Measurements from ENCODE around the gene NFIB. TPM values are rescaled to one million over a fixed set of nuclear protein-coding genes. Genes with fewer than 3 reads are reported as not detected.
A peak's percentile ranks its signal among the peaks of the same experiment; 100 is the strongest.

The NFIB gene
- total RNA-seq, 6 experiments from 2014 or later, result 0.69 to 6.2 (median 4.4) TPM

- H3K27me3 Mint-ChIP-seq (ENCODE audit: insufficient read depth), result no peaks in the 10 kb centered on the region; the same call in 1 of the 2 replicates
- DNase-seq, result no peak
- peak overlapping the region; percentile 64 for H3K4me3 Mint-ChIP-seq
- H3K36me3 Mint-ChIP-seq (ENCODE audit: low read depth), result no peaks in the 10 kb centered on the region
- TF ChIP-seq CTCF (IDR thresholded peaks at IDR 0.05), result no peak
- peaks cover 6% of the 10 kb centered on the region; the same call in 1 of the 2 replicates for H3K4me1 Mint-ChIP-seq (ENCODE audit: low read depth)
- no peaks in the 10 kb centered on the region for H3K9me3 Mint-ChIP-seq
- H3K27ac Mint-ChIP-seq, result no peak overlapping the region; the same call in 1 of the 2 replicates
These were observed 132.9 kb downstream of the NFIB start for GRCh38 chr9:14180960-14181537.

GRCh38 chr9:14180093-14180959 is 133.6 kb downstream of the NFIB start:
- Mint-ChIP-seq H3K27ac (no peak overlapping the region), H3K4me3 (no peak overlapping the region), H3K4me1 (ENCODE audit: low read depth) (peaks cover 6% of the 10 kb centered on the region; the same call in 1 of the 2 replicates), H3K27me3 (ENCODE audit: insufficient read depth) (no peaks in the 10 kb centered on the region; the same call in 1 of the 2 replicates), H3K36me3 (ENCODE audit: low read depth) (no peaks in the 10 kb centered on the region), H3K9me3 (no peaks in the 10 kb centered on the region)
- no peak for TF ChIP-seq CTCF (IDR thresholded peaks at IDR 0.05)
- DNase-seq, result no peak

GRCh38 chr9:14179449-14179848 is 134.5 kb downstream of the NFIB start:
- Mint-ChIP-seq H3K27ac (no peak overlapping the region), H3K36me3 (ENCODE audit: low read depth) (no peaks in the 10 kb centered on the region), H3K4me1 (ENCODE audit: low read depth) (peaks cover 6% of the 10 kb centered on the region; the same call in 1 of the 2 replicates), H3K9me3 (no peaks in the 10 kb centered on the region), H3K27me3 (ENCODE audit: insufficient read depth) (no peaks in the 10 kb centered on the region; the same call in 1 of the 2 replicates), H3K4me3 (no peak overlapping the region)
- no peak for TF ChIP-seq CTCF (IDR thresholded peaks at IDR 0.05)
- no peak for DNase-seq

GRCh38 chr9:14175778-14176177 is 138.2 kb downstream of the NFIB start:
- no peak overlapping the region for H3K27ac Mint-ChIP-seq
- H3K4me3 Mint-ChIP-seq, result no peak overlapping the region
- DNase-seq, result no peak
- no peaks in the 10 kb centered on the region for H3K9me3 Mint-ChIP-seq
- peaks cover 6% of the 10 kb centered on the region; the same call in 1 of the 2 replicates for H3K4me1 Mint-ChIP-seq (ENCODE audit: low read depth)
- peaks cover 2% of the 10 kb centered on the region; the same call in 1 of the 2 replicates for H3K27me3 Mint-ChIP-seq (ENCODE audit: insufficient read depth)
- no peaks in the 10 kb centered on the region for H3K36me3 Mint-ChIP-seq (ENCODE audit: low read depth)
- TF ChIP-seq CTCF (IDR thresholded peaks at IDR 0.05), result no peak

GRCh38 chr9:14173713-14174112 is 140.2 kb downstream of the NFIB start:
- Mint-ChIP-seq H3K27me3 (ENCODE audit: insufficient read depth) (peaks cover 2% of the 10 kb centered on the region; the same call in 1 of the 2 replicates), H3K4me1 (ENCODE audit: low read depth) (peaks cover 6% of the 10 kb centered on the region; the same call in 1 of the 2 replicates), H3K4me3 (no peak overlapping the region), H3K36me3 (ENCODE audit: low read depth) (no peaks in the 10 kb centered on the region), H3K9me3 (no peaks in the 10 kb centered on the region), H3K27ac (no peak overlapping the region)
- no peak for DNase-seq
- no peak for TF ChIP-seq CTCF (IDR thresholded peaks at IDR 0.05)

All from HFFc6 (cell line).